ENCODE data around the gene LRRC8C.
A peak's percentile ranks its signal among the peaks of the same experiment; 100 is the strongest.

The LRRC8C gene

DNA sequence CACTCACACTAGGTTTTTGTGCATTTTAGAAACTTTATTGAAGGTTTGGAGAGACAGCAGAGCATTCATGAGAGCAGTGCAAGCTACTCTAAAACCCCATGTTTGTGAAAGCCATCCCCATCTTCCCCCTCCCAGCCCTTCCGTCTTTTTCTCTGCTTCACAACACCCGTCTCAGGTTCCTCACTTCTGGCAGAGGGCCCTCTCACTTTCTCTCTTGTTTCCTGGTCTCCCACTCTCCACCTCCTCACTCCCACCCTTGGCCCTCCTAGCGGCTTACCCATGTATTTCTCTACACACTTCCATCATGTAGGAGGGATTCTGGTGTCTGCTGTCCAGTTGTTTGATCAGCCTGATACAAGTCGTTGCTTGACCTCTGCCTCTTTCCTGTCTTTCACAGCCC, 92.7 kb downstream of the LRRC8C start:
- DNase-seq = no peak
- no peaks in the 10 kb centered on the region for H3K9me3 ChIP-seq (ENCODE audit: control insufficient read depth, low read length)
- no peaks in the 10 kb centered on the region for H3K27me3 ChIP-seq (replicated peaks; ENCODE audit: control insufficient read depth, insufficient read depth, low read length, poor library complexity, severe bottlenecking)
- peaks cover 16% of the 10 kb centered on the region for H3K4me1 ChIP-seq (ENCODE audit: control insufficient read depth, insufficient read depth, low read length, poor library complexity, severe bottlenecking)
- no peak overlapping the region for H3K4me3 ChIP-seq (ENCODE audit: insufficient read depth, low read depth, low read length, poor library complexity, severe bottlenecking)
- H3K36me3 ChIP-seq (ENCODE audit: control insufficient read depth, insufficient read depth, low read length) = no peaks in the 10 kb centered on the region
- H3K27ac ChIP-seq (ENCODE audit: insufficient read depth, low read length, poor library complexity, severe bottlenecking) = no peak overlapping the region

DNA sequence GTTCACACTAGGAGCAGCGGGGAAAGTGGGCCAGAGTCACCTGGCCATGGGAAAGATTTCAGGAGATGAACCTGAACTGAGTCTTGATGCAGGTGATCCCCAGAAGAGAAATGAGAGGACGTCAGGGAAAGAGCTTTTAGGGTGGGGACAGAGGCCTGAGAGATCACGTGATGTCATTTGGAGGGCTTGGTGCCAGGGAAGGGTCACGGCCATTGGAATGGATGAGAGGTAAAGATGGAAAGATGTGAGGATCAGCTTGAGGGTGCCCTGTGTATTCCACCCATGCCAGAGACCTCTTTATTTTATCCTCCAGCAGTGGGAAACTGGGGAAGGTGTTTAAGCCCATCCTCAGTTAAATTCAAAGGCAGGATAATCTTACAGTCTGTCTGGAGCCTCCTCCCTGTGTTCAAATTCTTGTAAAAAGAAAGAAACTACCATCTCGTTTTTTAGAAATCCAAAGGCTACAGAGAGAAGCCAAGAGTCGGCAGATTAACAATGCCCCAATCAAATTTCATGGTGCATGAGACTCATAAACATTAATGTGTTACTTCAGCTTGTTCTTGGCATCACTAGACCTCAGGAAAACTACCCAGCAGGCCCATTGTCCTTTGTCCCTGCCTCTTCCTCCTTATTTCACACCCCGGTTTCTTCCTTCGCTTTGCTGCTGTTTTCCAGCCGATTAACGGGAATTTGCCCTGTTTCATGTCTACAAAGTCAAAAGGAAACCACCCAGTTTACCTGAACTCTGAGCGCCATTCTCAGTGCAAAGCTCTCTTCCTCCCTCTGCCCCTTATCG, 94.8 kb downstream of the LRRC8C start:
- Histone ChIP-seq H3K4me3 (ENCODE audit: insufficient read depth, low read depth, low read length, poor library complexity, severe bottlenecking) (no peak overlapping the region), H3K4me1 (ENCODE audit: control insufficient read depth, insufficient read depth, low read length, poor library complexity, severe bottlenecking) (peaks cover 5% of the 10 kb centered on the region), H3K27me3 (replicated peaks; ENCODE audit: control insufficient read depth, insufficient read depth, low read length, poor library complexity, severe bottlenecking) (no peaks in the 10 kb centered on the region), H3K36me3 (ENCODE audit: control insufficient read depth, insufficient read depth, low read length) (no peaks in the 10 kb centered on the region), H3K27ac (ENCODE audit: insufficient read depth, low read length, poor library complexity, severe bottlenecking) (no peak overlapping the region), H3K9me3 (ENCODE audit: control insufficient read depth, low read length) (no peaks in the 10 kb centered on the region)
- no peak for DNase-seq

DNA sequence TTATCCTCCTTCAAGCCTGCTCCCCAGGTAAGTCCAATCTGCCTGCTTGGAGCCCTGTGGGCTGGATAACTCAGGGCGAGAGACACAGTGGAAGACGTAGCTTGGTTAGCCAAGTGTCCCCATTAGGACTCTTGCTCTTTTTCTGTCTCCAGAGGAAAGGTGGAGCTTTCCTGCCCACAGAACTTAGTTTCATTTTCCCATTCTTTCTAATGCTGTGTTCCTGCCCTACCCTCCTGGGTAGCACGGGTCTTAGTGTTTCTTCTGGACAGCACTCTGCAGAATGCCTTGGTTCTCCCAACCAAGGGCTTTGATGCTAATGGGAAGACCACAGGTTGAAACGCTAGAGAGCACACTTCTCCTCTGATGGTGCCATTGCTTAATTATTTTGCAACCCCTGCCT, 95.5 kb downstream of the LRRC8C start:
- Histone ChIP-seq H3K36me3 (ENCODE audit: control insufficient read depth, insufficient read depth, low read length) (no peaks in the 10 kb centered on the region), H3K4me3 (ENCODE audit: insufficient read depth, low read depth, low read length, poor library complexity, severe bottlenecking) (no peak overlapping the region), H3K27me3 (replicated peaks; ENCODE audit: control insufficient read depth, insufficient read depth, low read length, poor library complexity, severe bottlenecking) (no peaks in the 10 kb centered on the region), H3K27ac (ENCODE audit: insufficient read depth, low read length, poor library complexity, severe bottlenecking) (no peak overlapping the region), H3K9me3 (ENCODE audit: control insufficient read depth, low read length) (no peaks in the 10 kb centered on the region), H3K4me1 (ENCODE audit: control insufficient read depth, insufficient read depth, low read length, poor library complexity, severe bottlenecking) (peaks cover 5% of the 10 kb centered on the region)
- no peak for DNase-seq

DNA sequence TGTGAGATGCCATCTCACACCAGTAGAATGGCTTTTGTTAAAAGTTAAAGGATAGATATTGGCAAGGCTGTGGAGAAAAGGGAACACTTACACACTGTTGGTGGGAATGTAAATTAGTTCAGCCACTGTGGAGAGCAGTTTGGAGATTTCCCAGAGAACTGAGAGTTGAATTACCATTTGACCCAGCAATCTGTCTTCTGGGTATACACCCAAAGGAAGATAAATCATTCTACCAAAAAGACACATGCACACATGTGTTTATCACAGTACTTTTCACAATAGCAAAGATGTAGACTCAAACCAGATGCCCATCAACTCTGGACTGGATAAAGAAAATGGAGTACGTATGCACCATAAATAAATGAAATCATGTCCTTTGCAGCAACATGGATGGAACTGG, 99.3 kb downstream of the LRRC8C start:
- no peak overlapping the region for H3K4me3 ChIP-seq (ENCODE audit: insufficient read depth, low read depth, low read length, poor library complexity, severe bottlenecking)
- H3K27ac ChIP-seq (ENCODE audit: insufficient read depth, low read length, poor library complexity, severe bottlenecking) = no peak overlapping the region
- H3K27me3 ChIP-seq (replicated peaks; ENCODE audit: control insufficient read depth, insufficient read depth, low read length, poor library complexity, severe bottlenecking) = no peaks in the 10 kb centered on the region
- DNase-seq = no peak
- no peaks in the 10 kb centered on the region for H3K36me3 ChIP-seq (ENCODE audit: control insufficient read depth, insufficient read depth, low read length)
- no peaks in the 10 kb centered on the region for H3K9me3 ChIP-seq (ENCODE audit: control insufficient read depth, low read length)
- peaks cover 5% of the 10 kb centered on the region for H3K4me1 ChIP-seq (ENCODE audit: control insufficient read depth, insufficient read depth, low read length, poor library complexity, severe bottlenecking)

DNA sequence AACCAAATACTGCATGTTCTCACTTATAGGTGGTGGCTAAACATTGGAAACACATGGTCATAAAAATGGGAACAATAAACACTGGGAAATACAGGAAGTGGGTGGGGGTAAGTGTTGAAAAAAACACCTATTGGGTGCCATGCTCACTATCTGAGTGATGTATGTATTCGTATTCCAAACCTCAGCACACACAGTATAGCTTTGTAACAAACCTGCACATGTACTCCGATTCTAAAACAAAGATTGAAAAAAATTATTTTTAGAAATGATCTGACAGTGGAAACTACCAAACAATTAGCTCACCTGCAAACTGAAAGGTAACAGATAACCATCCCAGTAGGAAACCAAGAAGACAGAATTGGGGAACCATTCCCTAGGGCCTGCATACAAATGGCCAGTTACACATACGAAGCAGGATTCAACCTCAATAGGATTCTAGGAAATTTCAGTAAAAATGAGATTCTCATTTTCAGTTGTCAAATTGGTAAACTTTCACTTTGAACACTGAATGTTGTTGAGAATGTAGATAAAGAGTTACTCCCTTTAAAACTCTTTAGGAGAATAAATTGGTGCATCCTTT, 99.8 kb downstream of the LRRC8C start:
- Histone ChIP-seq H3K9me3 (ENCODE audit: control insufficient read depth, low read length) (no peaks in the 10 kb centered on the region), H3K36me3 (ENCODE audit: control insufficient read depth, insufficient read depth, low read length) (no peaks in the 10 kb centered on the region), H3K27ac (ENCODE audit: insufficient read depth, low read length, poor library complexity, severe bottlenecking) (no peak overlapping the region), H3K4me3 (ENCODE audit: insufficient read depth, low read depth, low read length, poor library complexity, severe bottlenecking) (no peak overlapping the region), H3K4me1 (ENCODE audit: control insufficient read depth, insufficient read depth, low read length, poor library complexity, severe bottlenecking) (peaks cover 5% of the 10 kb centered on the region), H3K27me3 (replicated peaks; ENCODE audit: control insufficient read depth, insufficient read depth, low read length, poor library complexity, severe bottlenecking) (no peaks in the 10 kb centered on the region)
- no peak for DNase-seq

DNA sequence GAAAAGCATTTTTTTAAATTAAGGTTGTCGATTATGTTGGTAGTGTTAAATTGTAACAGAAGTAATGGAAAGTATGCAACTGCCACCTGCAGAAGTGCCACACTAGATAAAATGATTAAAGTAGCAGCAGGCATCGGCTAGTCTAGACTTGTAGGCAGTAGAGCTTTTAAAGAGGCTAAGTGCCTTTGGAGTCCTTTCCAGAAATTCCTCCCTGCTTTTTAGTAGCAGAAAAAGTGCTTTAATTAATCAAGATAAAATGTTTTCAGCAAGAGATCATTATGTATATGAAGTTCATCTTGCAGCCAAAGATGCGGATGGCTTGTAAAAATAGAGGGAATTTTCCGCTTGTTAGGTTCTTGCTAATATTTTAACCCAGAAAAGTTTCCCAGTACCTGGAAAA, 100.8 kb downstream of the LRRC8C start:
- no peak overlapping the region for H3K4me3 ChIP-seq (ENCODE audit: insufficient read depth, low read depth, low read length, poor library complexity, severe bottlenecking)
- no peaks in the 10 kb centered on the region for H3K36me3 ChIP-seq (ENCODE audit: control insufficient read depth, insufficient read depth, low read length)
- H3K4me1 ChIP-seq (ENCODE audit: control insufficient read depth, insufficient read depth, low read length, poor library complexity, severe bottlenecking) = peaks cover 7% of the 10 kb centered on the region
- DNase-seq = no peak
- H3K27me3 ChIP-seq (replicated peaks; ENCODE audit: control insufficient read depth, insufficient read depth, low read length, poor library complexity, severe bottlenecking) = no peaks in the 10 kb centered on the region
- H3K27ac ChIP-seq (ENCODE audit: insufficient read depth, low read length, poor library complexity, severe bottlenecking) = no peak overlapping the region
- no peaks in the 10 kb centered on the region for H3K9me3 ChIP-seq (ENCODE audit: control insufficient read depth, low read length)

DNA sequence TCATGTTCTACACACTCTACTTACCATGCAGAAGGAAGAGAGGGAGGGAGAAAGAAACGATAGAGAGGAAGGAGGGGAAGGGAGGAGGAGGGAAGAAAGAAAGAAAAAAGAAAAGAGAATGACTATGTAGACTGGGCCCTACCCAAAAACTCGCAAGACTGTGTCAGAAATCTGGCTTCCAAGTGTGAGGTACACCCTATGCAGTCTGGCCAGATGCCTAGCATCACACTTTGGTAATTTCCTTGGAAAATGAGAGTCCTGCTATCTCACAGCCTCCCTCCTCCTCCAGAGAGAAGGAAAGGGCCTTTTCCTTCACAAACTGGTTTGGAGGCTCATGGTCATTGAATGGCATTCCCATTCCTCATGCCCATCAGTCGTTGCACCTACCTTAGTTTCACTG, 101.5 kb downstream of the LRRC8C start:
- Histone ChIP-seq H3K27me3 (replicated peaks; ENCODE audit: control insufficient read depth, insufficient read depth, low read length, poor library complexity, severe bottlenecking) (no peaks in the 10 kb centered on the region), H3K9me3 (ENCODE audit: control insufficient read depth, low read length) (no peaks in the 10 kb centered on the region), H3K4me3 (ENCODE audit: insufficient read depth, low read depth, low read length, poor library complexity, severe bottlenecking) (no peak overlapping the region), H3K27ac (ENCODE audit: insufficient read depth, low read length, poor library complexity, severe bottlenecking) (no peak overlapping the region), H3K36me3 (ENCODE audit: control insufficient read depth, insufficient read depth, low read length) (no peaks in the 10 kb centered on the region), H3K4me1 (ENCODE audit: control insufficient read depth, insufficient read depth, low read length, poor library complexity, severe bottlenecking) (peaks cover 12% of the 10 kb centered on the region)
- DNase-seq = no peak

DNA sequence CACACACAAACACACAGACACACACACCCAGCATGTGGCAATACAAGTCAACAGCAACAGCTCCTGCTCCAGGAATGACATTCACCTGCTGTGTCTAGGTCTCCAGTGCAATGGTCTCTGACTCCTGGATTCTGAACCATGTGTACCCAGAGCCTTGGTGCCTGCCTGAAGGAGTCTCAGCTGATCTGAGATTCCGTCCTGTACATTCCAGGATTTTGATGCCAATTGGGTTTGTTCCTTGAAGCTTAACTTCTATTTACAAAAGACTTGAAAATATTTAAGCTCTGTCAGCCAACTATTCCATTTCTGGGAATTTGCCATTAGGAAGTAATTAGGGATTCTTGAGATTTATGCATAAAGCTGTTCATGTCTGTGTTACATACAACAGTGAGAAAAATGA, 102.6 kb downstream of the LRRC8C start:
- Histone ChIP-seq H3K27ac (ENCODE audit: insufficient read depth, low read length, poor library complexity, severe bottlenecking) (no peak overlapping the region), H3K27me3 (replicated peaks; ENCODE audit: control insufficient read depth, insufficient read depth, low read length, poor library complexity, severe bottlenecking) (no peaks in the 10 kb centered on the region), H3K9me3 (ENCODE audit: control insufficient read depth, low read length) (no peaks in the 10 kb centered on the region), H3K4me1 (ENCODE audit: control insufficient read depth, insufficient read depth, low read length, poor library complexity, severe bottlenecking) (peaks cover 19% of the 10 kb centered on the region), H3K36me3 (ENCODE audit: control insufficient read depth, insufficient read depth, low read length) (no peaks in the 10 kb centered on the region), H3K4me3 (ENCODE audit: insufficient read depth, low read depth, low read length, poor library complexity, severe bottlenecking) (no peak overlapping the region)
- DNase-seq = no peak

DNA sequence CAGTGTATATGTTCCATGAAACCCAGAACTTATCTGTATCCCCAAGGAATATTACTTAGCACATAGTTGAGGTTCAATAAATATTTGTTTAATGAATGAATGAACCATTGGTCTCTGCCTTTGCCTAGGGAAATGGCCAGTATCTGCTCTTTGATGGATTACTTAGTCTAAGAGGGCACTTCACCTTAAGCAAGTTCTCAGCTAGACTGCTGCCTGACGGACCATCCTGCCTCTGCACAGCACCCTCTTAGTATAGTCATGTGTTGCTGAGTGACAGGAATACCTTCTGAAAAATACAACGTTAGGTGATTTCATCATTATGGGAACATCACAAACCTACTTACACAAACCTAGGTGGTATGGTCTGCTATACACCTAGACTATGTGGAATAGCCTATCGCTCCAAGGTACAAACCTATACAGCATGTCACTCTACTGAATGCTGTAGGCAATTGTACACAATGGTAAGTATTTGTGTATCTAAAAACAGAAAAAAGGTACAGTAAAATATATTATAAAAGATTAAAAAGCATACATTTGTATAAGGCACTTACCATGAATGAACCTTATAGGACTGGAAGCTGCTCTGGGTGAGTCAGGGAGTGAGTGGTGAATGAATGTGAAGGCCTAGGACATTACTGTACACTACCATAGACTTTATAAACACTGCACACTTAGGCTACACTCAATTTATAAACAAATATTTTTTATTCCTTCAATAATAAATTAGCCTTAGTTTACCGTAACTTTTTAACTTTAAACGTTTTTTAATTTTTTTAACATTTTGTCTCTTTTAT, 104.2 kb downstream of the LRRC8C start:
- Histone ChIP-seq H3K27ac (ENCODE audit: insufficient read depth, low read length, poor library complexity, severe bottlenecking) (no peak overlapping the region), H3K27me3 (replicated peaks; ENCODE audit: control insufficient read depth, insufficient read depth, low read length, poor library complexity, severe bottlenecking) (no peaks in the 10 kb centered on the region), H3K4me3 (ENCODE audit: insufficient read depth, low read depth, low read length, poor library complexity, severe bottlenecking) (no peak overlapping the region), H3K4me1 (ENCODE audit: control insufficient read depth, insufficient read depth, low read length, poor library complexity, severe bottlenecking) (peaks cover 27% of the 10 kb centered on the region), H3K9me3 (ENCODE audit: control insufficient read depth, low read length) (no peaks in the 10 kb centered on the region), H3K36me3 (ENCODE audit: control insufficient read depth, insufficient read depth, low read length) (no peaks in the 10 kb centered on the region)
- no peak for DNase-seq

DNA sequence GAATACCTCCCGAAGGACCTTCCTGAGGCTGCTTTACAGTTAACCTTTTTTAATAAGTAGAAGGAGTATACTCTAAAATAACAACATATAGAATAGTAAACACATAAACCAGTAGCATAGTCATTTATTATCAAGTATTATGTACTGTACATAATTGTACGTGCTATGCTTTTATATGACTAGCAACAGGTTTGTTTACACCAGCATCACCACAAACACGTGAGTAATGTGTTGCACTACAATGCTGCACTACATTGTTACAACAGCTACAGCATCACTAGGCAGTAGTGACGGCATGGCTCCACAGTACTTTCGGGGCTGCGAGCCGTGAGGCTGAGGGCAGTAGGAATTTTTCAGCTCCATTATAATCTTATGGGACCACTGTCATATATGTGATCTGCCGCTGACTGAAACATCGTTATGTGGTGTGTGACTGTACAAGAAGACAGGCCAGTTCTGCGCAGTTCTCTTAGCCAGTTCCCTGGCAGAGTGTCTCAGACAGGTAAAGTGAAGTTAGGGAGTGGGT, 105.1 kb downstream of the LRRC8C start:
- Histone ChIP-seq H3K36me3 (ENCODE audit: control insufficient read depth, insufficient read depth, low read length) (no peaks in the 10 kb centered on the region), H3K27me3 (replicated peaks; ENCODE audit: control insufficient read depth, insufficient read depth, low read length, poor library complexity, severe bottlenecking) (no peaks in the 10 kb centered on the region), H3K9me3 (ENCODE audit: control insufficient read depth, low read length) (no peaks in the 10 kb centered on the region), H3K4me3 (ENCODE audit: insufficient read depth, low read depth, low read length, poor library complexity, severe bottlenecking) (no peak overlapping the region), H3K4me1 (ENCODE audit: control insufficient read depth, insufficient read depth, low read length, poor library complexity, severe bottlenecking) (peaks cover 27% of the 10 kb centered on the region), H3K27ac (ENCODE audit: insufficient read depth, low read length, poor library complexity, severe bottlenecking) (peak overlapping the region; percentile 60)
- no peak for DNase-seq
